HL-60/S4 treated with retinoic acid at 250 ng/mL for 4 days and 3 days (cell line): ENCODE measurements around the gene WIPF1.

Experiments
- in situ Hi-C: fragments of 300-500 bp; cut with MboI; formaldehyde crosslinking; loops from 2 replicates; pipeline ENCODE4 v1.7.0; 2022; ENCODE audit warnings: low sequenced_read_pairs

The WIPF1 gene

DNA sequence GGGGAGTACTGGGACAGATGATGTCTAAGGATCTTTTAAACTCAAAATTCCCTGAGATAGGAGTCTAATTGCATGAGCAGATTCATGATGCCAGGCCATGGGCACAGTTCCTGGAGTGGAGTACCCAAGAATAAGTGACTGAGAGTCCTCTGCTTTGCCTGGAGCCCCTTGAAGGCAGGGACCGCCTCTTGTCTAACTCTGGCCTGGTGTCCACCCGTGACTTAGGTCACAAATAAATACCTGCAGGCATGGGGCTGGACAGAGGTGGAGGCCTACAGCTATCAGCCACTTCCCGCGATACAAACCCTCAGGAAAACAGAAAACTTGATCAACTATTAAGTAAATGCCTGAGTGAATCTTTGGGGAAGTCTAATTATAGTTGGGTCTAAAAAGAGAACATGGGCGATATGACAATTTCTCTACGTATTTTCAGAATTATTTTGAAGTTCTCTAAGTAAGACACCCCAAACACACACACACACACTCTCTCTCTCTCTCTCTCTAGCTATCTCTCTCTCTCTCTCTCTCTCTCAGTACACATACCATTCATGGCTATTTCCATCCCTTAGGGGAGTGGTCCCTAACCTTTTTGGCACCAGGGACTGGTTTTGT, 1.8 kb upstream of the WIPF1 start:
- in situ Hi-C loops, result no loop called here

DNA sequence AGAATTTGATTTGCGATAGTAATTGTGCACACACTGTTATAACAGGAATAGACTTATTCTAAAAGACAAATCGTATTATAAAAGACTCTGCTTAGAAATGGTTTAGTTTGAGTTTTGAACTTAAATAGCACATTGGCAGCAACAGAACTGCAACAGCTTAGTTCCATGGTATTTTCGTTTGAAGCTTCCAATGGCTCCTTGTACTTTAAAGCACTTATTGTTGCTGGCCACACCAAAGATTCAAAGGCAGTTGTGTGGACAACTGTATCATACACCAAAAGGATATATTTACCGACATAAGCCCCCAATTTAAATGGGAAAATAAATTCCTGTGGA, 627 bp downstream of the WIPF1 start:
- in situ Hi-C loops, result no loop called here

DNA sequence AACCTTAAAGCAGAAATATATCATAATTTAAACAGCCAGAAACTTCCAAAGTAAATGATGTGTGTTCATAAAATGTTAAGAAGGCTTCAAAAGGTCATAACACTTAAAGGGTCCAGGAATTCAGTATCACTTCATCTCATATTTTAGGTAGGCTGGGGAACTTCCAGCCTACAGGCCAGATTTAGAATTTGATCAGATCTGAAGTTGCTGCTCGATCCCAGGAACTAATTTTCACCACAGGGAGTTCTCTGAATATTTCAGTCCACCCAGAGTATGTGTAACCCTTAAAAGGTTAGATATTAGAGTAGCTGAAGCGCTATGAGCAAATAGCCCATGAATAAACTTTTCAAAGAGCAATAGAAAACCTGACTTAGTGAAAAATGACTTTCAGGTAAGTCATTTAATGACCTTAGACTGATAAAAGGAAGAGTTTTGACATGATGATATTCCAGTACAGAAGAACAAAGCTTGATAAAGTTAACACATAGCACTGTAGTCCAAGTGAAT, 1.7 kb downstream of the WIPF1 start:
- in situ Hi-C loops, result no loop called here

DNA sequence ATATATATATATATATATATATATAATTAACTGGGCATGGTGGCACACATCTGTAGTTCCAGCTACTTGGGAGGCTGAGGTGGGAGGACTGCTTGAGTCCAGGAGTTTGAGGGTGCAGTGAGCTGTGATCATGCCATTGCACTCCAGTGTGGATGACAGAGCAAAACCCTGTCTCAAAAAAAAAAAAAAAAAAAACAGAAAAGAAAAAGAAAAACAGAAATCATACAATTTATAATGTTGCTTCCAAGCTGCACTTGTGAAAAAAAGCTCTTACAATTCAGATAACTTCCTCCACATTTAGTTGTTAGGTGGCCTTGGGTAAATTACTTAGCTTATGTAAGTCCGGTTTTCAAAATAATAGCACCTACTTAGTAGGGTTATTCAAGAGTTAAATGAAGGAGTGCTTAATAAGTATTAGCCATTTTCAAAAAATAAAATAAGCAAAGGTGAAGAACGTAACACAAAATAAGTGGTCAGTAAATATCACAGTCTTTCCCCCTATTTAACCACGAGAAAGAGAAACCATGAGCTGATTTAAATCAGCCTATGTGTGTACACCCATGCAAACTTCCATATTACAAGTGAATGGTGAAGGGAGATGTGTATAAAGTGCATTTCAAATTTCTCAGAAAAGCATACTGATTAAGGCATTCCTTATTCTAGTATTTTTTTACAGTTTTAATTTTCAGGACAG, 2.3 kb downstream of the WIPF1 start:
- in situ Hi-C loops, result no loop called here

DNA sequence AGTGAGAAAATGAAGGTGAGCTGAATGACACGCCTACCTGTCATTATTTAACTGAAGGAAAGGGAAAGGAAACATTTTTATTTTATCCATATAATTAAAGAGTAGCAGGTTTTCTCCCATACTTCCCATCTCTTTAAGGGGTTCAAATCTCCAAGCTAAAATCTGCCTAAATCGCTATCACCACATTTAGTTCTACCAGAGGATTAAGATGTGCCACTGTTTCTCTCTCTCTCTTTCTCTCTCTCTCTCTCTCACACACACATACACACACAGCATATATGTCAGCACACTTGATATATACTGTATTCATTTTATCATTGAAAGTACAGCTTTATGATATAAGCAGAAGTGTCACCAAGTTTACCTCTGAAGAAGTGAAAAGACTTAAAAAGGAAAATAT, 3.1 kb downstream of the WIPF1 start:
- in situ Hi-C loops, result no loop called here

DNA sequence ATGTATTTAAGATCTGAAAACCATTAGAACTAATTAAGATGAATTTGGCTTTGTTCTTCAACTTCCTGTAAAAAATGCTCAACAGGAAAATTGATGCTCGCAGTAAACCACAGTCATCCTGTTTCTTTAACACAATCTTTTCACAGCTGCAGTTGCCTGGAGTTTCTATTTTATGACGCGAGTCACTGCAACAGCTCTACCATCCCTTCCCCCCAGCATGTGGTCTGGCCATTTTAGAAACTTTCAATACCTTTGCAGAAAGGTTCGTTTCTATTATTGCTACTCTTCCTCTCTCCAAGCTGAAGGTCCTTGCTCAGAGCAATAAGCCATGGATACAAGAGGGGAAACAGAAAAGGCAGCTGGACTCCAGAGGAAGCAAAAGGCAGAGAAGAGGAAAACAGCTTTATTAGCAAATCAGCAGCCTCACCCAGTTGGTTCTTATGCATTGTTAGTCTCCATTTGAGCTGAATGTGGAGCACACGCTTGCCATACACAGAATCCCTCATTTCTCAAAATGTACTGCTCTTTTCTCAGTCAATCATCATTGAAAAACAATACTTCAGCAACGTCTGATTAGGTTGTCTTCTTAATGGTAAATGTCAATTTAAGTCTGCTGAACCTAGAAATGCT, 3.9 kb downstream of the WIPF1 start:
- in situ Hi-C loops, result no loop called here

DNA sequence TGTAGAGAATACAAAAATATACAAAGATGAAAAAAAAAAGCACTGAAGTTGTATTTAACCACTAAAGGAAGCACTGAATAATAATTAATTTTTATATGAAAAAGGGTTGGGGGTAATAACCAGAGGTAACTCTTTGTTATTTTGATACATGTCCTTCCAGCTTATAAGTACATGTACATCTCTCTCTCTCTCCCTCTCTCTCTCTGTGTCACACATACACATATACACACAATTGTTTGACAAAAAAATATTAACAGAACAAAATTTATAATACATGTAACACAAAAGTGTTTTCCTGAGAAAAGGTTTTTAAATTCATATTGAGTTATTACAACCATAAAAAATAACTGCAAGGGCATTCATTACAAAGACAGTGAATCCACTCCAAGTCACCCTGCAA, 4.6 kb downstream of the WIPF1 start:
- in situ Hi-C loops, result no loop called here

DNA sequence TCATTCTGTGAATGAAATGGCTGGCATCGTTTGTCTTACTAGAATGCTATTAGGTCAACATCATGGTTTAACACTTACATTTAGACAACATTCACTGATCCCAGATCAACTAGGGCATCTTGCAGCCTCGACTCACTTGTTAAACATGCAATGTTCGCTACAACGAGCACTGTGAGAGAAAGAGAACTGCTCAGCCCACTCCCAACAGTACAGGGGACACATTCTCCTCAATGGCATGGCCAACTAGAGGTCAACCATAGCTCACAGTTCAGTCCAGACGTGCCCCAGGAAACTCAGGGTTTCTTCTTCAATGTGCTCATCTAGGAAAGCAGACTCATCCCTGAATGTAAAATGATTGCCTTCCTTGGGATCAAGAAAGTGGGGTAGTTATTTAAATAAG, 5.9 kb downstream of the WIPF1 start:
- in situ Hi-C loops, result no loop called here

DNA sequence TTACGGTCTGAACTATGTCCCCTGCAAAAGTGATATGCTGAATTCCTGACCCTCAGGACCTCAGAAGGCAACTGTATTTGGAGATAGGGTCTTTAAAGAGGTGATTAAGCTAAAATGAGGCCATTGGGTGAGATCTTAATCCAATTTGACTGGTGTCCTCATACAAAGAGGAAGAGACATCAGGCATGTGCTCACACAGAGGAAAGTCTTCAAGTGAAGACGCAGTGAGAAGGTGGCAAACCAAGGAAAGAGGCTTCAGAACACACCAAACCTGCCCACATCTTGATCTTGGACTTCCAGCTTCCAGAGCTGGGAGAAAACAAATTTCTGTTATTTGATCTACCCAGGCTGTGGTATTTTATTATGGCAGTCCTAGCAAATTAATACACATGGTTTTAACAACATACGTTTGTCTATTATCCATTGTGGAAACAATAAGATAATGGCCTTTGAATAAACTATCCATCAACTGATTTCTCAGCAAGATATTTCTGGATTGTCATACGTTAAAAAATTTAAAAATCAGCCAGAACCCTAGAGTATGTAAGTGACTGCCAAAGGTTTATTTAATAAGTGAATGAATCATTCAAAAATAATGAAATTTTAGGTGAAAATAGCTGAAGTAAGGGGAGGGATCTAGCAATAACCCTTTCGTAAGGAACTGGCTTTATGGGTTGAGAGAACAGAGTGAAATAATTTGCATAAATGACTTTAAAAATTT, 6.5 kb downstream of the WIPF1 start:
- in situ Hi-C loops, result no loop called here

DNA sequence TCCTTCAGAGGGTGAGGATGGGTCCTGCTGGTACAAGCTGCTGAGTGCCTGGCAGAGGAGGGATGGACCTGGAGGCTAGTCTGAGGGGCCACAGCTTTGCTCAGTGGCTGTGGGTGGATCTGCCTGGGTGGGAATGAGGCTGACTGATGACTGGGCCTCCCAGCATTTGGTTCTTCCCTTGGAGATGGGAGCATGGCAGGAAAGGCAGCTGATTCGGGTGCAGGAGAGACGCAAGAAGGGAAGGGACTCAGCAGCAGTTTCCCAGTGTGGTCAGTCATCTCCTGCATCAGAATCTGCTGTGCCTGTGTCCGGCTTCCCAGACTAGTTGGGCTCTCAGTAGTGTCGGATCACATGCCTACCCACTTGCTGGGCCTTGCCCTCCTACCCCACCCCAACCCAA, 7.3 kb downstream of the WIPF1 start:
- in situ Hi-C loops, result no loop called here

DNA sequence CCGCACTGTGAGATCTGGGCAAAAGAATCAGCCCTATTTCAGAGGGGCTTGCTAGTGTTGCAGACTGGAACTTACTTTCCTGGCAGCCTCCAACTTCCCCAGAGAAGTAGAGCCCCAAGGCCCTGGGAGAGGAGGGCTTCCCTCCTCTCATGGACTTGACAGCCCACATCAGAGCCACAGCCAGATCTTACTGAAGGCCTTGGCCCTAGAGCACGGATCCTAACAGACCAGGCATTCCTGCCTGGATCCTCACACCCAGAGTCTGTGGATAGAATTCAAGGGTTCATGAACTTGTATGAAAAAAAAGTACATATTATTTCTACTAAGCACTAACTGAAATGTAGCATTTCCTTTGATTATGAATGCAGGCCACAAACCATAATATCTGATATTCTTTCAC, 8.3 kb downstream of the WIPF1 start:
- in situ Hi-C loops, result no loop called here

DNA sequence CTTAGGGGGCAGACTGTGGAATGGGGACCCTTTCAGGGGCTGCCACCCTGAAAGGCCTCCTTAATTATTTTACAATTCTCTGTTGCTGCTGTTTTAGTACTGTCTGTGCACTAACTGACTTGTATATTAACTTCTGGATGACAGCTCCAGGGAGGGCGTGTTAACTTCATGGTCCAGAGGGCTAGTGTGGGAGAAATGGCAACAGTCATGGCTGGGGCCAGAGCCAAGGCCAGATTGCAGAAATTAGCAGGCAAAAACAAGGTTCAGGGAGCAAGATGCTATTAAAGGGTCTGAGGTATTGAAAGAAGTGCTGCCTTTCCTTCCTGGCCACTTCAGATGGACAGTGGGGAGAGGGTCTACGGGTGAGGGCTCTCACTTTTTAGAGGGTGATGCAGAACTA, 9.1 kb downstream of the WIPF1 start:
- in situ Hi-C loops, result no loop called here

DNA sequence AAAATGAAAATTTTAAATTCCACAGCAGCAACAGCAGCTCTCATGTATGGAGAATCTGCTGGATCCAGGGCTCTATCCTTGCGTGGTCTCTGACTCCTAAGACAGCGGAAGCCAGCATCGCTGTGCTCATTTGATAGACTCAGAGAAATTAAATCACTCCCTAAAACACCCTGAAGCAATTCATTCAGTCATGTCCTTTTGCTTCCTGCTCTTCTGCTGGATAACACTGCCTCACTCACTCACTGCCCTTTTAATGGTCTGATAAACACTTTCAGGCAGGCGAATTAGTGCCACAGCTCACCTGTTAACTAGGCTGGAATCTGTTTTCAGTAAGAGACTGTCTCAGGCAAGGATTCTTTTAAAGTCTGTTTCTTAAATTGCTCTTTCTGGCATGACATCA, 10.0 kb downstream of the WIPF1 start:
- in situ Hi-C loops, result no loop called here

DNA sequence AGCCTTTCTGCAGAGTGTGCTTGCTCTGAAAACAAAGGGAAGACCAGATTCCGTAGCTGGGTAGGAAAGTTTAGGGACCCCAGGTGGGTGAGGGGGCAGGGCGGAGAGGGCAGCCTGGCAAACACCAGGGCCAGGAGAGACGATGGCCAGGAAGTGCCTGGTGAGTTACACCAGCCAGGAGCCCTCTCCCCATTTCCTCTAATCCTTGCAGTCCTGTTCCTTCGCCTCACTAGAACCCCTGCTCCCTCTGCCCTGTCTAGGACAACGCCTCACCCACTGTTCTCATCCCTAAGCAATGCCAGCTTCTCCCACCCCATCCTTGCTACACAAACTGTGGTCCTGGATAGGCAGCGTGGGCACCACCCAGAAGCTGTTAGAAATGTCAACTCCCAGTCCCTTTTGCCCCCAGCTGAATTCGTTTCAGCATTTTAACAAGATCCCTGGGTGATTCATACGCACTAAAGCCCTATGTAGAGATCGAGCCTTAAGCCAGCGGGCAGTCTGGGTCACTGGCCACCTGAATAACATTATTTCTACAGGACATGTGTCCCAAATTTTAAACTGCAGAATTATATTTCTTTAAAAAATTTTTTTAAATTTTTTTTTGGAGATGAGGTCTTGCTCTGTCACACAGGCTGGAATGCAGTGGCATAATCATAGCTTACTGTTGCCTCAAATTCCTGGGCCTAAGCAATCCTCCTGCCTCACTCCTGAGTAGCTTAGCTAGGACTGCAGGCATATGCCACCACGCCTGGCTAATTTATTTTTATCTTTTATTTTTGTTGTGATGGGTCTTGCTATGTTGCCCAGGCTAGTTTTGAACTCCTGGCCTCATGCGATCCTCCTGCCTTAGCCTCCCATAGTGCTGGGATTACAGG, 10.9 kb downstream of the WIPF1 start:
- in situ Hi-C loops, result no loop called here

DNA sequence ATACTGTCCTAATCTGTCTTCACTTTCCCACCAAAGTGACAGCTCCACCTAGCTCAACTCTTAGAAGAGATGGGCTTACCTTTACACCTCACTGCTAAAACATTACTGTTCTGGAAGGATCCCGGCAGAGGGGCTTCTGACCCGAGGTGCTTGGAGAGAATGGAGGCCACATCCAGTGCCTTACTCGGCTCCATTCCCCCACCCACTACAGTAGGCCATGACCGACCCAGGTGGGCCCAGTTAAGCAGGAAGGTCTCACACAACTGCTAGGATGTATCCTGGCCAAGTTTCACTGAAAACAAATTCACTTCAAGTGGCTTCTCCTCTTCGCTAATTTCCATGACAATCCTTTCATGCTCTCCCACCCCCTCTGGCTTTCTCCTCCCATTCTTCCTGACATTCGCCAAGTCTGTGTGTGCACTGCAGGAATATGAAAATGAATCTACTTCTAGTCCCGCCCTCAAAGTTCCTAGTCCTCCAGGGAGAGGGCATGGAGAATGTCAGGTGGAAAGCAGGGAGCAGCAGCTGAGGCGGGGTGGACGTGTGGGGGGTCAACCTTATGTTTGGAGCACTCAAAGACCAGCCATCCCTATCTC, 11.8 kb downstream of the WIPF1 start:
- in situ Hi-C loops, result no loop called here

DNA sequence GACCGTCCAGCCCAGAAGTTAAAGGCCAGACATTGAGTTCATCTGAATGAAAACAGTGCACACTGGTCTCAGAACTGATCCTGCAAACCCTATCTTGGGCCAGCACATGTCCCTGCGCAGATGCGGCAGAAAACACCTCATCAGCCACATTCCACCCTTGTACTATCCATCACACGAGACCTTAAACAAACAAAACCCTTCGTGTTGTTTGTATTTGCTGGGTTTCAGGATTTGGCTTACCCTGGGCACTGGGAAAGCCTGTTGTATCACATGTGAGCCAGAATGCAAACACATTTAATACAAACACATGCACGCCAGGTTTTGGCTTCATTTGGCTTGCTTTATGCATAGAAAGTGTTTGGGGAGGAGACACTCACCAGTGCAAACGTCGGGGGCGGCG, 12.5 kb downstream of the WIPF1 start:
- in situ Hi-C loops, result no loop called here

DNA sequence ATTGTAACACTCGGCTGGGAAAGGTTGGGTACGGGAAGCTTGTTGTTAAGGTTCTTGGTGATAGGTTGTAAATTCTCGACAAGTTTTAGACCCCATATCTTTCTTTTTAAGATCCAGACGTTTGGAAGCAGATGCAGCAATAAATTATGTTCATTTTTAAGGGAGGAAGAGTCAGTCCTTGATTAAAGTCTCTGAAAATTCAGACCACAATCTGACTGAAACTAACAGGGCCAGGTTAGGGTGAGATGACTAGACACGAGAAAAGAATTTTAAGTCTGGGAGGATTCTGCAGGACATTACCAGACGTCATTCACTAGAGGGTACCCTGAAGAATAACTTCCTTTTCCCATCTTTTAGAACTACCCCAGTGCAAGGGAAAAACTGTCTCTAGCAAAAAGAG, 16.1 kb downstream of the WIPF1 start:
- in situ Hi-C loops, result no loop called here

DNA sequence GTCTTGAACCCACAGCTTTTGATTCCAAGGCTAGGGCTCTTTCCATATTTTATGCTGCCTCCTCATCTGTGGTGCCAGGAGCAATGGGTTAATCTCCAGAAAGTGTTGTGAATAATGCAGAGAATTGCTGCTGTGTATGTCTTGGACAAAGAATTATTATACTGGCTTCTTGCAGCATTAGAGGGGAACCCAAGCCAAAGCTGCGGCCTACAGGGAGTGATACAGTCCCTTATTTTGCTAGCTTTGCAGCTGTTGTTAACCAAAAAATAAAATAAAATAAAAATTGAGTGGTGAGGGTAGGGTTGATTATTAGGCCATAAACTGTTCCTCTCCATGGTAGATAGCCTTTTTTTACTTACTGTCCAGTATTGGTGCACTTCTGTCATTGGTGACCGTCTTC, 16.7 kb downstream of the WIPF1 start:
- in situ Hi-C loops, result no loop called here

DNA sequence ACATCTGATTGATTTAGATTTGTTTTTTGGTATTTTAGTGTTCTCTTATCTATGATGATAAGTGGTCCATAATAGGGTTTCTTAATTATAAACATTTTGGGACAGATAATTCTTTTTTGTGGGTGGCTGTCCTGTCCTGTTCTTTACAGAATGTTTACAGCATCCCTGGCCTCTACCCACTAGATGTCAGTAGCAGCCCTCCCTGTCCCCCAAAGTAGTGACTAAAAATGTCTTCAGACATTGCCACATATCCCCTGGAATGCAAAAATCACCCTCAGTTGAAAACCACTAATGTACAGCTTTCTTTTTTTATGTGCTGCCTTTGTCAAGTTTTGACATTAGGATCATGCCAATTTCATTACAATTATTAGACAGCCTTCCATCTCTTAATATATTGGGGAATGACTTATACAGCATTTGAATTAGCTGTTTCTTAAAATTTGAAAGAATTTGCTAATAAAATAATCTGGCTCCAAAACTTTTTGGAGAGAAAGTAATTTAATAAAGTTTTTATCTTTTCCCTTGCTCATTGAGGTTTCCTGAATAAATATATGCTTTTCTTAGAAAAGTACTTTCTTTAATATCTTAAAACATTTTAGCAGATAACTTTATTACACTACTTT, 19.5 kb downstream of the WIPF1 start:
- in situ Hi-C loops, result no loop called here

DNA sequence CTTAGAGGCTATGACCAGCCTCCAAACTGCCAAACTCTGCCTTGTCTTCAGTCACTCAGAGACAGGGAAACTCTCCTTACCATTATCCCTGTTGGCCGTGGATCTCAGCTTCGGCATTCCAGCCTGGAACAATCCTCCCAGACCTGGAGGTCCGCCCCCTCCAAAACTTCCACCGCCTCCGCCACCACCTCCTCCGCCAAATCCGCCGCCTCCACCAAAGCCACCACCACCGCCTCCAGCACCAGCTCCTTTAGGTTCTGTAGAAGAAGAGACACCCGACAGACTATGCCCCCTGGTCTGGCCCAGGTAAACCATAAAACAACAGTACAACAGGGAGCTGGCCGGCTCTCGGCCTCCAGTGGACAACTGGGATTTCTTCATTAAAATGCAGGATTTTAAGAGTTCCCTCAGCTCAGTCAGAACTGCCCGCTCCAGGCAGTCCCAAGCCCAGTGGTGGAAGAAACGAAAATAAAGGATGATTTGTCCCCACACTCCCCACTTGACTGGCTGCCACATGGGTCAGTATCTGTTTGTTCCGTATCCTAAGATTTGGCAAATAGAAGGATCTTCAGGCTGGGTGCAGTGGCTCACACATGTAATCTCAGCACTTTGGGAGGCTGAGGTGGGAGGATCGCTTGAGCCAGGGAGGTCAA, 22.4 kb downstream of the WIPF1 start:
- in situ Hi-C loops, result no loop called here
